Naive thymus-derived CD8-positive, alpha-beta T cell (primary cell): Measurements from ENCODE around the gene DCAF10. TPM values are rescaled to one million over a fixed set of nuclear protein-coding genes. Genes with fewer than 3 reads are reported as not detected.

Experiments used
- ATAC-seq, 2 donors: fragments of 150-1000 bp; cut with Tn5 transposase in 1 of 2; sonication (Bioruptor Pico), chemical (Tn5 transposase) in 1 of 2; 1 replicate in 1 of 2; 2 replicates in 1 of 2; pipeline ENCODE4 v1.10.0; 2021; ENCODE audit warnings: mild to moderate bottlenecking in 2 of 2, moderate library complexity in 2 of 2
- POLR2A ChIA-PET: fragments of 350-600 bp; sonication (Branson Sonifier 250); formaldehyde crosslinking; loops from one replicate; lab custom pipeline; 2021; ENCODE audit warnings: antibody characterized with exemption; lab: Charles Lee
- DNase-seq, 10 donors: peaks; one replicate each; pipeline versions ENCODE4 v3.0.0 to v3.0.0-alpha.2; 2020 to 2022
- H3K27ac Mint-ChIP-seq, 10 donors: one replicate each; pipeline ENCODE4 v1.8.0; 2020 to 2022; ENCODE audit warnings: mild to moderate bottlenecking in 10 of 10, mixed read lengths in 10 of 10, moderate library complexity in 4 of 10, inconsistent platforms in 1 of 10
- H3K27me3 Mint-ChIP-seq, 5 donors: one replicate each; pipeline ENCODE4 v1.8.0; 2021 to 2022; ENCODE audit warnings: mixed read lengths in 5 of 5
- H3K36me3 Mint-ChIP-seq, 3 donors: one replicate each; pipeline ENCODE4 v1.8.0; 2020 to 2022; ENCODE audit warnings: mixed read lengths in 3 of 3, mild to moderate bottlenecking in 2 of 3, inconsistent platforms in 1 of 3
- H3K4me1 Mint-ChIP-seq, 4 donors: one replicate each; pipeline ENCODE4 v1.8.0; 2021 to 2022; ENCODE audit warnings: mixed read lengths in 4 of 4
- H3K4me3 Mint-ChIP-seq, 10 donors: one replicate each; pipeline ENCODE4 v1.8.0; 2020 to 2022; ENCODE audit warnings: mild to moderate bottlenecking in 10 of 10, mixed read lengths in 10 of 10, moderate library complexity in 6 of 10, inconsistent platforms in 1 of 10
- H3K9me3 Mint-ChIP-seq, 9 donors: one replicate each; pipeline ENCODE4 v1.8.0; 2020 to 2022; ENCODE audit warnings: mixed read lengths in 9 of 9, mild to moderate bottlenecking in 3 of 9, inconsistent platforms in 1 of 9, moderate library complexity in 1 of 9
- polyA plus RNA-seq, 3 donors: library from polyadenylated mRNA; unstranded; fragments of 300-500 nt; fragmentation: Illumina TruSeq; gene quantifications; one replicate each; pipeline ENCODE4 v1.2.3, GENCODE V29; 2021
- total RNA-seq, 8 experiments: library from RNA in 2 of 8; stranded (reverse) in 2 of 8; gene quantifications; one replicate each; pipeline ENCODE4 v1.2.3 and lab custom pipeline; 2021 to 2026

DCAF10 gene
- total and polyA plus RNA-seq, 5 experiments from 2014 or later: 23.6 to 35.0 (median 27.3) TPM

DNA sequence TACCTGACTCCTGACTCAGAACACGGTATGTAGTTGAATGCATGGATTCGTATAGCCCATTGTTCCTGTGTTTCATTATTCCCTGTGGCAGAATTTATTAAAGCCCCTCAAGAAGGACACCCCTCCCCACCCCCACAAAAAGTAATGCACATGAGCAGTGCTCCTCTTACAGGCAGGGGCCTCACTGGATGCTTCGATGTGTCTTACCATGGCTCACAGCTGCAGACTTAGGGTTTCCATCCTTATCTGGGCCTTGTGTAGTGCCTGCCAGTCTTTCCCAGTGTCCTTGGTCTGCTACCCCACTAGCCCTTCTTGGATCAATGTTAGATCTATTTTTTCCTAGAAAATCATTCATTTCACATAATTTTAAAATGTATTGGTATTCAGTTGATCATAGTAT lies 30.6 kb upstream of the DCAF10 start:
- Mint-ChIP-seq H3K4me1 (peaks cover 0 to 21% (median 5%) of the 10 kb centered on the region in 4 donors), H3K9me3 (no peaks in the 10 kb centered on the region), H3K36me3 (peaks cover 0 to 62% (median 4%) of the 10 kb centered on the region in 3 donors), H3K27me3 (no peaks in the 10 kb centered on the region), H3K27ac (peak overlapping the region in 5 of 10 donors; percentile 6 to 55 (median 47)), H3K4me3 (no peak overlapping the region)
- ATAC-seq (no peak), DNase-seq (no peak)
- POLR2A ChIA-PET: interaction anchor here (1.5 kb wide), 1 partner anchor 15 kb away, joined by 6 read pairs; the partner anchor contains the start of gene EXOSC3

DNA sequence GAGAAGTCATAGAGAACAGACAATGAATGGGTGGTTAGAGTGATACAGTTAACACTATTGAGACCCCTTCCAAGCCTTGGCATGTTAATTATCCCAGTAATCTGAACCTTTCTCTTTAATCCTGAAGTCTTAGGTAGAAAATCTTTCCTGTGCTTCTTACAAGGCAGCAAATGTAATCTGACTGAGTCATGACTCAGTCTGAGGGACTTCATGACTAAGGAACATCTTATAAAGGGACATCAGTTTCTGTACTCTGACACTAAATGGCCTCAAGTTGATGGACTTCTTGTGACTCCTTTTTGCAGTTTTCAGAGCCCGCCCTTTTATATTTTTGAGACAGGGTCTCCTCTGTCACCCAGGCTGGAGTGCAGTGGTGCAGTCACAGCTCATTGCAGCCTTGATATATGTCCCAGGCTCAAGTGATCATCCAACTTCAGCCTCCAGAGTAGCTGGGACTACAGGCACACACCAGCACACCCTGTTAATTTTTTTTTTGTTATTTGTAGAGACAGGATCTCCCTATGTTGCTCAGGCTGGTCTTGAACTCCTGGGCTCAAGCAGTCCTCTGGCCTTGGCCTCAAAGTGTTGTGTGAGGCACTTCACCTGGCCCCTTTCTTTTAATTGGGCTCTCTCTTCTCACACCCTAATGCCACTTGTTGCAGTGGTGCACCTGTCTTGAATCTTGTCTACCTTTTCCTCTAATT lies 25.2 kb upstream of the DCAF10 start:
- POLR2A ChIA-PET: interaction anchor here (1.7 kb wide), 1 partner anchor 9 kb away, joined by 5 read pairs; the partner anchor contains the start of gene EXOSC3

DNA sequence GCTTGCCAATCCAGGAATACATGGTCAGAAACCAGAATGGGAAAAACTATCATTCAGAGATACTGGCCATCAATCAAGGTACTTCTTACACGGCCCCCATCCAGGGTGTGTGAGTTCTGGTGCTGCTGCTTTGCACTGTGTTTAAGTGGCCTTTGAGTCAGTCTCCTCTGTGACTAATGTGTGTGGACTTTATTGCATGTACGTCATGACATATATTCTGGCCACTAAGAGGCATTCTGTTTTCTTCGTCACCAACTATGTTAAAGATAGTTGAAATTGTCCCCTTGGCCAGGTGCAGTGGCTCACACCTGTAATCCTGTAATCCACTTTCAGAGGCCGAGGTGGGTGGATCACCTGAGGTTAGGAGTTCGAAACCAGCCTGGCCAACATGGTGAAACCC lies 24.3 kb upstream of the DCAF10 start:
- no peak for ATAC-seq
- no peak overlapping the region for H3K4me3 Mint-ChIP-seq
- peak overlapping the region in 1 of 10 donors; percentile 41 for H3K27ac Mint-ChIP-seq
- H3K4me1 Mint-ChIP-seq: peaks cover 0 to 10% (median 5%) of the 10 kb centered on the region in 4 donors
- no peaks in the 10 kb centered on the region for H3K27me3 Mint-ChIP-seq
- POLR2A ChIA-PET: no interaction called here
- H3K36me3 Mint-ChIP-seq: peaks cover 5 to 79% (median 7%) of the 10 kb centered on the region in 3 donors
- no peaks in the 10 kb centered on the region for H3K9me3 Mint-ChIP-seq
- DNase-seq: no peak

More for the DNA sequence above, 25.2 kb upstream of the DCAF10 start:
- H3K27ac Mint-ChIP-seq: peak overlapping the region in 7 of 10 donors; percentile 7 to 70 (median 55)
- H3K4me3 Mint-ChIP-seq: no peak overlapping the region
- ATAC-seq (no peak), DNase-seq (no peak)
- H3K4me1 Mint-ChIP-seq: peaks cover 0 to 8% (median 4%) of the 10 kb centered on the region in 4 donors
- peaks cover 5 to 76% (median 7%) of the 10 kb centered on the region in 3 donors for H3K36me3 Mint-ChIP-seq
- no peaks in the 10 kb centered on the region for H3K9me3 Mint-ChIP-seq
- no peaks in the 10 kb centered on the region for H3K27me3 Mint-ChIP-seq

DNA sequence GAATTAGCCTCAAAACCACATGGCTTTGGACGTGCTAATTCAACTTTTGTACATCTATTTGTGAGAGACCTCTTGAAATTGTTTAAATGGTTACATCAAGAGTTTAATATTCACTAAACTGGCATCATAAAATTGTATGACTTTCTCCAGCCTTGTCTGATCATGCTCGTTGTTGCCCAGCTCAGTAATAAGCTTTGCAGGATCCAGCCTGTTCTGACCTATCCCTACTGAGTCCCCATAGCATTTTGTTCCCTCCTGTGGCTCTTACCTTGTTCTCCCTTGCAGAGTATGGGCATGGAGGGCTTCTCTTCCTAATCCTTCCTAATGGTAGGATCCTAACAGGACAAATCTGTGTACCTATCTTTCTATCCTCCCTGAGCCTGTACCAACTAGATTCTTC lies 22.1 kb upstream of the DCAF10 start:
- H3K27me3 Mint-ChIP-seq: no peaks in the 10 kb centered on the region
- ATAC-seq: no peak
- POLR2A ChIA-PET: no interaction called here

DNA sequence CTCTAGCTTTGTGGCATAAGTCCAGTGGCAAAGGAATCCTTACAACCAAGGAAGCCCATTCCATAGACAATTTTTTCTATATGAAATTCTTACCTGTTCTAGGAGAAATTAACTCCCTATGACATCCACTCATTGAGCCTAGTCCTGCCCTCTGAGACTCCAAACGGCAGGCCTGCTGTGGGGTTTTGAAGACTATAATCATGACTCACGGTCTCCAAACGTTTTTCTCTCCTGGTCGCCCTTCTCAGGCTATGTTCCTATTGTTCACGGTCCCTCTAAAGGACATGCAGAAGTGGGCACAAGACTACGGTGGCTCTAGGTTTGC lies 16.3 kb upstream of the DCAF10 start:
- no peak for DNase-seq
- peaks cover 0 to 41% (median 8%) of the 10 kb centered on the region in 3 donors for H3K36me3 Mint-ChIP-seq

More for the DNA sequence above, 22.1 kb upstream of the DCAF10 start:
- peaks cover 13 to 28% (median 21%) of the 10 kb centered on the region in 4 donors for H3K4me1 Mint-ChIP-seq
- H3K36me3 Mint-ChIP-seq: peaks cover 7 to 81% (median 13%) of the 10 kb centered on the region in 3 donors
- H3K27ac Mint-ChIP-seq: peak overlapping the region in 2 of 10 donors; percentile 6 to 73
- no peak for DNase-seq
- H3K9me3 Mint-ChIP-seq: no peaks in the 10 kb centered on the region
- H3K4me3 Mint-ChIP-seq: no peak overlapping the region

DNA sequence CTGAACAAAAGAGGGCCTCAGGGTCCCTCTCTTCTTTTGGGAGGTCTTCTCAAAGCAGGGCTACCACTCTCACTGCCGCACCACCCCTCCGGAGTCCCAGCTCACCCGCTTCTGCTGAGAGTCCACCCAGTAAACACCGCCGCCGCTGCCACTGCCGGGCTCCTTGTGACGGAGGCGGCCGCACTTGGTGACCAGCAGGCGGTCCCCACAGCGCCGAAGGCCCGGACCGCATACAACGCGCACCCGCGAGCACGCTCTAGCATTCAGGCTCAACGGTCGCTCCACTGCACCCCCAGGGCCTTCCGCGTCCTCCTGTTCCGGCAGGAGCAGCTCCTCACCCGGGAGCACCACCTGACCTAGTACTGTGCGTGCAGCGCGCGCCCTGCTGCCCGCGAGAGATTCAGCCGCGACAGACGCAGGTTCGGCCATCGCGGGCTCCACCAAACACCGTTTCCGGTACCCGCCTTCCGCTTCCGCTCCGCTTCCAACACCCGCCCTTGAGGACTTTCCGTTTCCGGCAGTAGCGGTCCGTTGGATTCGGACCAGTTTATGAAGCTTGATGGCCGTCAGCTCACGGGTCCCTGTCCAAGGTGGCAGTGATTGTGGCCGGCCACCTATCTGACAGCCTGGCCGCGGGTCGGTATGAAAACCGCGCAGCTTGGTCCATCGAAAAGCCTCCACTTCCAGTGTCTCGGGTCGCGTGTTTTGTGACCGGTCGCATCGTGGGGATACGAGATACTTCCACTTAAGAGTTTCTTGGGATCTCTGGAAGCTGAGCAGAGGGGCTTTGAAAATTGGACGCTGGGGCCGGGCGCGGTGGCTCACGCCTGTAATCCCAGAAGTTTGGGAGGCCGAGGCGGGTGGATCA lies 15.7 kb upstream of the DCAF10 start, which contains the start of gene EXOSC3:
TSS of gene EXOSC3 (minus strand) at position 449 of the 868 bp plus-strand sequence. CDS start at position 429, 20 bp downstream.
- Mint-ChIP-seq H3K36me3 (peaks cover 0 to 36% (median 8%) of the 10 kb centered on the region in 3 donors), H3K4me1 (peaks cover 18 to 46% (median 39%) of the 10 kb centered on the region in 4 donors), H3K27ac (peak within 1 kb of the TSS; percentile 92 to 99 (median 96)), H3K27me3 (peaks cover 0 to 3% (median 0%) of the 10 kb centered on the region in 5 donors), H3K9me3 (no peaks in the 10 kb centered on the region), H3K4me3 (peak within 1 kb of the TSS; percentile 95 to 99 (median 97))
- DNase-seq (peak; percentile 71 to 90 (median 82)), ATAC-seq (peak; percentile 94 to 95)
- POLR2A ChIA-PET: interaction anchor here (0.7 to 3.7 kb wide), 10 partner anchors 11 to 320 kb away, joined by 3 to 58 read pairs (median 6); partner anchors contain the start of genes DCAF10 and ZBTB5

More for the DNA sequence above, 16.3 kb upstream of the DCAF10 start:
- H3K9me3 Mint-ChIP-seq: no peaks in the 10 kb centered on the region
- peak overlapping the region; percentile 95 to 99 (median 97) for H3K4me3 Mint-ChIP-seq
- H3K27ac Mint-ChIP-seq: peak overlapping the region; percentile 92 to 99 (median 96)
- ATAC-seq: peak in 1 of 2 donors; percentile 3
- peaks cover 0 to 3% (median 0%) of the 10 kb centered on the region in 5 donors for H3K27me3 Mint-ChIP-seq
- POLR2A ChIA-PET: interaction anchor here (1.2 to 3.7 kb wide), 8 partner anchors 10 to 319 kb away, joined by 3 to 58 read pairs (median 7); partner anchors contain the start of genes DCAF10 and ZBTB5
- peaks cover 18 to 46% (median 39%) of the 10 kb centered on the region in 4 donors for H3K4me1 Mint-ChIP-seq

DNA sequence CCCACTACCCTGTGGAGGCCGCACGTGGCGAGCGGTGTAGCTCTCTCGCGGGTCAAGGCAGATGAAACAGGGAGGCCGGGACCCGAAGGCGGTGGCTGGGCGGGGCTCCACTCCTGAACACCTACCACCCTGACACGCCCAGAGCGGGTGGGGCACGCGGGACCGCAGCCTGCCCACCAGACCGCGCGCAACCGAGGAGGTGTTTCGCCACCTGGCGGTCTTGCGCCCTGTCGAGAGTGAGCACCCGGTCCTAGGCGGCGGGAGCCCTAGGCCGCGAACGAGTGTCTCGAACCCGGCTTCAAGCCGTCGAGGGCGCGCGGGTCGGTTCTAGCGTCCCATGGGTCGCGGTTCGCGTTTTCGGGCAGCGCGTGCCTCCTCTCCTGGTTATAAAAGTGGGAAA lies 13.5 kb upstream of the DCAF10 start:
- Mint-ChIP-seq H3K36me3 (peaks cover 7 to 18% (median 13%) of the 10 kb centered on the region in 3 donors), H3K9me3 (peaks cover 0 to 4% (median 0%) of the 10 kb centered on the region in 9 donors), H3K4me3 (no peak overlapping the region), H3K4me1 (peaks cover 17 to 40% (median 33%) of the 10 kb centered on the region in 4 donors), H3K27me3 (peaks cover 0 to 3% (median 0%) of the 10 kb centered on the region in 5 donors), H3K27ac (no peak overlapping the region)
- DNase-seq (no peak), ATAC-seq (no peak)
- POLR2A ChIA-PET: no interaction called here

DNA sequence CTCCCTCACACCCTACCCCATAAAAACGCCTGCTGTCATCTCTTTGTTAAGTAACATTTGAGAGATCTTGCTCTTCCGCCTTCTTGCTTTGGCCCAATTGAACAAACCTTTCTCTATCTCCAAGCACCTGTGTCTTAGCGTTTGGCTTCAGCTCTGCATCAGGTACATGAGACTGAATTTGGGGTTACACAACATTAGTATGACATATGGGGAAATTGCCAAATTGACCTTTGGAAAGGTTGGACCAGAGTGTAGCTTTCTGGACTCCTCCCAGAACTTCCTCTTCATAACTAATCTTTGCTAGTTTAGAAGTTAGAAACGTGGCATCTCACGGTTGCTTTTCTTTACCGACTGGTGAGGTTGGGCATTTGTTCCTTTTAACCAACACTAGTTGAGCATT lies 12.3 kb upstream of the DCAF10 start:
- no peak for DNase-seq
- peaks cover 6 to 7% (median 7%) of the 10 kb centered on the region in 3 donors for H3K36me3 Mint-ChIP-seq
- H3K4me1 Mint-ChIP-seq: peaks cover 7 to 29% (median 22%) of the 10 kb centered on the region in 4 donors
- peak overlapping the region in 3 of 10 donors; percentile 12 to 46 (median 44) for H3K27ac Mint-ChIP-seq
- peaks cover 0 to 3% (median 0%) of the 10 kb centered on the region in 5 donors for H3K27me3 Mint-ChIP-seq
- POLR2A ChIA-PET: no interaction called here
- no peak for ATAC-seq
- H3K9me3 Mint-ChIP-seq: peaks cover 0 to 4% (median 0%) of the 10 kb centered on the region in 9 donors
- H3K4me3 Mint-ChIP-seq: peak overlapping the region in 5 of 10 donors; percentile 10 to 61 (median 30)

DNA sequence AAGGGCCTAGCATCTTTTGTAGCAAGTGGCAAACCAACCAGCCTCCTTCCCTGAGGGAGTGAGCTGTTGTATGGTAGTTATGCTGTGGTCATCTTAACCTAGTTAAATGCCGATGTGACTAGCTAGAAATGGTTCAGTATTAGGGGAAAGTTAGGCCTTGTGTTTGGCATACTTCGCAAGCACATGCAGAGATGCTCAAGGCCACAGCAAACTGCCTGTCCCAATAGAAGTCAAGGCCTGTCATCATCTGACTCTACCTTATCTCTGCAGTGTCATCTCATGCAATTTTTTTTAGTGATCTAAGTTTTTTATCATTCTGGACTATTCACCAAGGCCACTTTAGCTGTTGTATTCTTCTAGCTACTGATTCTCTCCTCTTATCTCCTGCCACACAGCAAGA lies 10.5 kb upstream of the DCAF10 start:
- peaks cover 3 to 12% (median 6%) of the 10 kb centered on the region in 4 donors for H3K4me1 Mint-ChIP-seq
- ATAC-seq: no peak
- POLR2A ChIA-PET: no interaction called here
- H3K4me3 Mint-ChIP-seq: no peak overlapping the region
- H3K27ac Mint-ChIP-seq: no peak overlapping the region
- H3K27me3 Mint-ChIP-seq: peaks cover 0 to 4% (median 0%) of the 10 kb centered on the region in 5 donors
- peaks cover 0 to 4% (median 0%) of the 10 kb centered on the region in 9 donors for H3K9me3 Mint-ChIP-seq
- H3K36me3 Mint-ChIP-seq: peaks cover 4 to 7% (median 6%) of the 10 kb centered on the region in 3 donors
- no peak for DNase-seq

DNA sequence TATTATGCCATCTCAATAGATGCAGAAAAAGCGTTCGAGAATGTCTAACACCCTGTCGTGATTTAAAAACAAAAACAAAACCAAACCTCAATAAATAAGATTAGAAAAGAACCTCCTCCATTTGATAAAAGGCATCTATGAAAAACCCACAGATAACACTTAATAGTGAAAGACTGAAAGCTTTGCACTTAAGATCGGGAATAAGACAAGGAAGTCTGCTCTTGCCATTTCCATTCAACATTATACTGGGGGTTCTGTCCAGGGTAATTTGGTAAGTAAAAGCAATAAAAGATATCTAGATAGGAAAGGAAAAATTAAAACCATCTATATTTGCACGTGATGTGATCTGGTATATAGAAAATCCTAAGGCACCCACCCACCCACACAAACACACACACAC lies 8.5 kb upstream of the DCAF10 start:
- Mint-ChIP-seq H3K27me3 (peaks cover 0 to 5% (median 0%) of the 10 kb centered on the region in 5 donors), H3K36me3 (peaks cover 4 to 7% (median 6%) of the 10 kb centered on the region in 3 donors), H3K9me3 (peaks cover 0 to 4% (median 0%) of the 10 kb centered on the region in 9 donors), H3K4me1 (peaks cover 0 to 4% (median 0%) of the 10 kb centered on the region in 4 donors), H3K4me3 (no peak overlapping the region), H3K27ac (no peak overlapping the region)
- DNase-seq: no peak
- POLR2A ChIA-PET: no interaction called here
- ATAC-seq: no peak

DNA sequence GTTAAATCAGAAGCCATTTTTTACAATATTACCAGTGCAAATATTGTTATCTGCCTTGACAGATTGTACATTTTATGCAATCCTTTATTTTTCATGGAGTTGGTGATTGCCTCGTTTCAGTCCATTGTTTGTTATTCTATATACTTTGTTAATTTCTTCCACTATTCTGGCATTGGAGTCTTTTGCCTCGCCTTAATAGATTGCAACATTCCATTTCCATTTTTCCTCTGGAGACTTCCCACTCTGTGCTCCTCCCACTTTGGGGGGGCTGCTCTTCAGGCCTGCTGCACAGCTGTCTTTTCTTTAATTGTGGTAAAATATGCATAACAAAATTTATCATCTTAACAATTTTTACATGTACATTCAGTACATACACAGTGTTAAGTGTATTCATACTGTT lies 4.4 kb upstream of the DCAF10 start:
- no peak overlapping the region for H3K4me3 Mint-ChIP-seq
- peaks cover 0 to 1% (median 0%) of the 10 kb centered on the region in 5 donors for H3K27me3 Mint-ChIP-seq
- peaks cover 0 to under 1% (median 0%) of the 10 kb centered on the region in 9 donors for H3K9me3 Mint-ChIP-seq
- peaks cover under 1 to 3% (median 2%) of the 10 kb centered on the region in 3 donors for H3K36me3 Mint-ChIP-seq
- ATAC-seq: no peak
- no peak for DNase-seq
- POLR2A ChIA-PET: no interaction called here
- H3K4me1 Mint-ChIP-seq: peaks cover 0 to 16% (median 9%) of the 10 kb centered on the region in 4 donors
- H3K27ac Mint-ChIP-seq: no peak overlapping the region

DNA sequence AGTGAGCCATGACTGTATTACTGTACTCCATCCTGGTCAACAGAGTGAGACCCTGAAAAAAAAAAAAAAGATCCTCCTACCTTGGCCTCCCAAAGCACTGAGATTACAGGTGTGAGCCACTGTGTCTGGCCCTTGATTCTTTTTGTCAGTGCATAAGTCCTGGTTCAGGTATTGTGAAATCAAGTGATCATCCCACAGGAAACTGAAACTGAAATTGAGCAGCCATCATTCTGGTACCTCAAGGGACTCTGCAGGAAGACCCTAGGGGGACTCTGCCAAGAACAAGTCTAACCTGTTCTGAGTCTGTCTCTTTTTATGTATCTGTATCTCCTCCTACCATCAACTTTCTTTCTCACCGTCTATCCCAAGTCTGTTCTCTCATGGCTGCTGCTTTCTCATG lies 1.9 kb upstream of the DCAF10 start:
- no peaks in the 10 kb centered on the region for H3K36me3 Mint-ChIP-seq
- H3K27me3 Mint-ChIP-seq: peaks cover 0 to 1% (median 0%) of the 10 kb centered on the region in 5 donors
- H3K9me3 Mint-ChIP-seq: no peaks in the 10 kb centered on the region
- DNase-seq: no peak
- peak overlapping the region in 6 of 10 donors; percentile 89 to 96 (median 94) for H3K4me3 Mint-ChIP-seq
- ATAC-seq: no peak
- H3K27ac Mint-ChIP-seq: peak overlapping the region in 1 of 10 donors; percentile 21
- H3K4me1 Mint-ChIP-seq: peaks cover 8 to 36% (median 28%) of the 10 kb centered on the region in 4 donors
- POLR2A ChIA-PET: interaction anchor here (3.5 kb wide), 1 partner anchor 15 kb away, joined by 58 read pairs; the partner anchor contains the start of gene EXOSC3
